GM23248 (cell line): ENCODE measurements around the gene LYRM4.

Source experiments
- EZH2 ChIP-seq: fragments of 200-600 bp; sonication (generic); IDR thresholded peaks from 2 replicates; pipeline ENCODE4 v1.6.1; 2018; ENCODE audit warnings: antibody characterized with exemption, mild to moderate bottlenecking; ENCODE audit not compliant: insufficient read depth, poor library complexity, severe bottlenecking
- EZH2phosphoT487 ChIP-seq: fragments of 200-600 bp; sonication (generic); IDR thresholded peaks from 2 replicates; pipeline ENCODE4 v1.6.1; 2018; ENCODE audit warnings: antibody characterized with exemption, moderate library complexity, mild to moderate bottlenecking, low read depth; ENCODE audit not compliant: insufficient read depth

DNA sequence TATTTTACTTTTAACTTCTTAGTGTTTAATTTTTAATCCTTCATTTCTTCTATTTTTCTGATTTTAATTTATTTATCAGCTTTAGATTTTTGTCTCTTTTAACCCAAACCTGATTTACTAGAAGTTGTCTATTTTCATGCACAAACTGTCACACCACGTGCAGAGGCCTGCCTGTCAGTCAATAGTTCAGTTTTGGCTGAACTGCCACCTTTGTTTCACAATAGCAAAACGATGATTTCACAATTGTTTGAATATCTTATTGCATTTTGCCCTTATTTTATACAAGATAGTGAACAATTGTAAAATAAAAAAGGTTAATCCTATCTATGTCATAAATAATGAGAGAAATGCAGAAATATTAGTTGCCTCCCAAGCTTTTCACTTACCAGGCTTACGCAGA is 199.6 kb downstream of the LYRM4 start:
- TF ChIP-seq EZH2phosphoT487, result no peak
- no peak for TF ChIP-seq EZH2
